H1 (cell line): ENCODE data around the gene WHAMM. TPM values are rescaled to one million over a fixed set of nuclear protein-coding genes. Genes with fewer than 3 reads are reported as not detected.

ENCODE experiments used
- CTCF ChIA-PET: fragments of 300-600 bp; sonication (Branson Sonifier 250); formaldehyde crosslinking; loops from one replicate; lab custom pipeline; 2021; ENCODE audit not compliant: partially characterized antibody; lab: Charles Lee
- POLR2A ChIA-PET: fragments of 300-600 bp; sonication (Branson Sonifier 250); formaldehyde crosslinking; loops from one replicate; lab custom pipeline; 2021; ENCODE audit warnings: inconsistent platforms; ENCODE audit not compliant: partially characterized antibody; lab: Charles Lee
- DNase-seq, 2 experiments: peaks; one replicate each; pipeline versions ENCODE4 v3.0.0 to v3.0.0-alpha.2; 2010 to 2022; ENCODE audit warnings: low spot score in 2 of 2, low read depth in 1 of 2, mixed read lengths in 1 of 2
- FAIRE-seq: peaks from 2 replicates; lab custom pipeline; 2011; peaks lifted over from hg19 to GRCh38; lab: Jason Lieb, UNC
- H2AFZ ChIP-seq: 2 replicates; pipeline ENCODE4 v1.8.1; 2012; ENCODE audit warnings: low read length, inconsistent platforms
- H2AK5ac ChIP-seq: 2 replicates; pipeline ENCODE4 v1.6.1; 2013; ENCODE audit warnings: low read depth, low read length
- H2BK120ac ChIP-seq: replicated peaks from 2 replicates; pipeline ENCODE3; 2013; ENCODE audit warnings: low read depth, low read length, inconsistent platforms
- H2BK12ac ChIP-seq: 2 replicates; pipeline ENCODE4 v1.6.1; 2013; ENCODE audit warnings: low read depth, low read length
- H2BK15ac ChIP-seq: 2 replicates; pipeline ENCODE4 v1.6.1; 2013; ENCODE audit warnings: low read length
- H2BK20ac ChIP-seq: 2 replicates; pipeline ENCODE4 v1.6.1; 2013; ENCODE audit warnings: low read length
- H2BK5ac ChIP-seq: 2 replicates; pipeline ENCODE4 v1.6.1; 2013; ENCODE audit warnings: low read depth, low read length
- H3K14ac ChIP-seq: 2 replicates; pipeline ENCODE4 v1.6.1; 2013; ENCODE audit warnings: inconsistent platforms; ENCODE audit not compliant: insufficient read length
- H3K18ac ChIP-seq: 2 replicates; pipeline ENCODE4 v1.6.1; 2013; ENCODE audit warnings: low read length; ENCODE audit errors: extremely low read depth
- H3K23ac ChIP-seq: 2 replicates; pipeline ENCODE4 v1.6.1; 2013; ENCODE audit warnings: inconsistent platforms; ENCODE audit not compliant: insufficient read length
- H3K23me2 ChIP-seq: 2 replicates; pipeline ENCODE4 v1.6.1; 2013; ENCODE audit warnings: low read depth, low read length
- H3K27ac ChIP-seq: 2 replicates; pipeline ENCODE4 v1.6.1; 2011; ENCODE audit warnings: low read depth, low read length, inconsistent platforms
- H3K27me3 ChIP-seq, 4 experiments: replicated peaks in 1 of 4; 1 replicate in 1 of 4; 2 replicates in 3 of 4; pipeline versions ENCODE4 v1.6.1 to v1.8.1; 2011 to 2013; ENCODE audit warnings: low read length in 3 of 4, mild to moderate bottlenecking in 3 of 4, inconsistent platforms in 2 of 4, mixed read lengths in 2 of 4, moderate library complexity in 1 of 4; ENCODE audit not compliant: control insufficient read depth in 3 of 4, insufficient read depth in 3 of 4; ENCODE audit errors: extremely low read depth in 1 of 4
- H3K36me3 ChIP-seq, 4 experiments: 2 replicates each; pipeline versions ENCODE4 v1.6.1 to v1.8.1; 2011 to 2013; ENCODE audit warnings: mild to moderate bottlenecking in 4 of 4, low read length in 3 of 4, moderate library complexity in 2 of 4, control low read depth in 1 of 4, inconsistent platforms in 1 of 4; ENCODE audit not compliant: insufficient read depth in 4 of 4, control insufficient read depth in 2 of 4
- H3K4ac ChIP-seq: replicated peaks from 2 replicates; pipeline ENCODE3; 2013; ENCODE audit warnings: low read length, low read depth, mixed read lengths, inconsistent platforms; ENCODE audit not compliant: insufficient read length
- H3K4me1 ChIP-seq, 4 experiments: replicated peaks in 1 of 4; 1 replicate in 1 of 4; 2 replicates in 3 of 4; pipeline versions ENCODE4 v1.6.1 to v1.8.1; 2011 to 2013; ENCODE audit warnings: low read length in 3 of 4, inconsistent platforms in 2 of 4, mixed read lengths in 1 of 4; ENCODE audit not compliant: insufficient read depth in 4 of 4, control insufficient read depth in 3 of 4
- H3K4me2 ChIP-seq, 2 experiments: 2 replicates each; pipeline versions ENCODE4 v1.6.1 to v1.8.1; 2011 to 2013; ENCODE audit warnings: low read depth in 2 of 2, low read length in 2 of 2, control low read depth in 1 of 2, inconsistent platforms in 1 of 2, mild to moderate bottlenecking in 1 of 2; ENCODE audit not compliant: insufficient read depth in 1 of 2
- H3K4me3 ChIP-seq, 4 experiments: fragments of 200-600, 300-600 bp in 1 of 4; sonication (generic), shearing (Covaris generic), sonication (Bioruptor Twin) in 1 of 4; 2 replicates each; pipeline versions ENCODE4 v1.5.1 to v1.8.1; 2011 to 2016; ENCODE audit warnings: low read length in 4 of 4, low read depth in 3 of 4, control low read depth in 2 of 4, inconsistent platforms in 2 of 4, mild to moderate bottlenecking in 2 of 4, mixed read lengths in 1 of 4, moderate library complexity in 1 of 4; ENCODE audit not compliant: insufficient read depth in 2 of 4; ENCODE audit errors: extremely low read depth in 1 of 4
- H3K56ac ChIP-seq: replicated peaks from 2 replicates; pipeline ENCODE3; 2013; ENCODE audit warnings: low read depth, mild to moderate bottlenecking, mixed read lengths, low read length, inconsistent platforms; ENCODE audit not compliant: insufficient read length
- H3K79me1 ChIP-seq: 2 replicates; pipeline ENCODE4 v1.6.1; 2013; ENCODE audit warnings: low read depth, low read length, control low read depth
- H3K79me2 ChIP-seq, 2 experiments: 2 replicates each; pipeline versions ENCODE4 v1.6.1 to v1.8.1; 2012 to 2013; ENCODE audit warnings: low read length in 2 of 2, mild to moderate bottlenecking in 2 of 2, inconsistent platforms in 1 of 2; ENCODE audit not compliant: insufficient read depth in 2 of 2, control insufficient read depth in 1 of 2
- H3K9ac ChIP-seq, 4 experiments: replicated peaks in 1 of 4; 1 replicate in 1 of 4; 2 replicates in 3 of 4; pipeline versions ENCODE4 v1.6.1 to v1.8.1; 2011 to 2013; ENCODE audit warnings: low read depth in 3 of 4, low read length in 3 of 4, control low read depth in 2 of 4, mild to moderate bottlenecking in 2 of 4, moderate library complexity in 2 of 4, inconsistent platforms in 1 of 4; ENCODE audit errors: extremely low read depth in 1 of 4
- H3K9me3 ChIP-seq, 2 experiments: 2 replicates each; pipeline versions ENCODE4 v1.6.1 to v1.8.1; 2012 to 2013; ENCODE audit warnings: mild to moderate bottlenecking in 2 of 2, moderate library complexity in 2 of 2, control low read depth in 1 of 2, inconsistent platforms in 1 of 2, low read depth in 1 of 2, low read length in 1 of 2, mixed read lengths in 1 of 2; ENCODE audit not compliant: insufficient read depth in 2 of 2
- H4K20me1 ChIP-seq, 2 experiments: replicated peaks in 1 of 2; 2 replicates each; pipeline versions ENCODE3 to v1.8.1; 2011 to 2013; ENCODE audit warnings: inconsistent platforms in 2 of 2, low read length in 2 of 2, mild to moderate bottlenecking in 1 of 2; ENCODE audit not compliant: insufficient read depth in 2 of 2, control insufficient read depth in 1 of 2
- H4K5ac ChIP-seq: 2 replicates; pipeline ENCODE4 v1.6.1; 2013; ENCODE audit warnings: low read length, low read depth, mixed read lengths, inconsistent platforms; ENCODE audit not compliant: insufficient read length
- H4K8ac ChIP-seq: 2 replicates; pipeline ENCODE4 v1.8.0; 2013; ENCODE audit warnings: mild to moderate bottlenecking, moderate library complexity, low read length, inconsistent platforms; ENCODE audit not compliant: insufficient read depth; ENCODE audit errors: extremely low read depth
- H4K91ac ChIP-seq: replicated peaks from 2 replicates; pipeline ENCODE3; 2013; ENCODE audit warnings: low read length, mixed read lengths, inconsistent platforms; ENCODE audit not compliant: insufficient read length
- CHD2 ChIP-seq: IDR thresholded peaks from 2 replicates; pipeline ENCODE4 v1.6.1; 2012; ENCODE audit warnings: low read length, improper control_type of control experiment
- JUN ChIP-seq: IDR thresholded peaks from 2 replicates; pipeline ENCODE4 v1.6.1; 2011; ENCODE audit warnings: low read depth, mild to moderate bottlenecking, improper control_type of control experiment, low read length
- KDM4A ChIP-seq: IDR thresholded peaks from one replicate; pipeline ENCODE4 v1.7.1; 2012; ENCODE audit warnings: low read depth, mild to moderate bottlenecking, moderate library complexity, low read length, inconsistent platforms; ENCODE audit not compliant: severe bottlenecking
- SAP30 ChIP-seq: fragments of 300-600 bp; sonication (generic); IDR thresholded peaks from 2 replicates; pipeline ENCODE4 v1.7.1; 2012; ENCODE audit warnings: low read length, moderate library complexity, mild to moderate bottlenecking, inconsistent platforms; ENCODE audit not compliant: insufficient read depth, insufficient replicate concordance
- SP2 ChIP-seq: IDR thresholded peaks from 2 replicates; pipeline ENCODE4 v1.6.1; 2012; ENCODE audit warnings: mild to moderate bottlenecking, low read length, inconsistent platforms
- WGBS, 2 experiments: shearing (Covaris generic) in 1 of 2; methylation state at CpG; one replicate each; pipeline versions ENCODE4 v1.1.6 to v1.1.7; 2013 to 2015; ENCODE audit warnings: low lambda C conversion rate in 2 of 2, mixed read lengths in 2 of 2, inconsistent platforms in 1 of 2, low coverage in 1 of 2, missing lambda C conversion rate in 1 of 2; ENCODE audit not compliant: insufficient replicate concordance in 2 of 2, insufficient coverage in 1 of 2, insufficient read length in 1 of 2; ENCODE audit errors: extremely low coverage in 1 of 2, missing lambda C conversion rate in 1 of 2; 5-methylcytosine and 5-hydroxymethylcytosine counted together
- long read RNA-seq, 2 experiments: library from RNA in 1 of 2; library from capped mRNA in 1 of 2; stranded (forward); transcript quantifications; one replicate each; pipeline ENCODE4 v2.0.0, GENCODE V29; 2021; ENCODE audit warnings: inconsistent platforms in 1 of 2
- polyA minus RNA-seq, 3 experiments: library from RNA; depleted of rRNA, polyadenylated mRNA; stranded (reverse); fragments of >200 nt; gene quantifications; 1 replicate in 2 of 3; 2 replicates in 1 of 3; pipeline ENCODE4 v1.2.3, GENCODE V29; 2011
- polyA plus RNA-seq, 7 experiments: library from polyadenylated mRNA; depleted of rRNA in 3 of 7; stranded (reverse) in 5 of 7; unstranded in 2 of 7; fragments of >200 nt in 5 of 7; fragments of 200-250 nt in 2 of 7; gene quantifications; 1 replicate in 5 of 7; 2 replicates in 1 of 7; 4 replicates in 1 of 7; pipeline versions ENCODE4 v1.2.1 to v1.2.3, GENCODE V29; 2011 to 2013; ENCODE audit warnings: missing spikeins in 2 of 7, mixed read lengths in 2 of 7
- total RNA-seq: library from RNA; stranded (reverse); fragmentation: NEBNext Ultra II Directional; extraction: Animal tissue kit (Norgen Biotek cat#: 25700); gene quantifications from 2 replicates; pipeline ENCODE4 v1.2.1, GENCODE V29; 2021

The WHAMM gene, protein sequence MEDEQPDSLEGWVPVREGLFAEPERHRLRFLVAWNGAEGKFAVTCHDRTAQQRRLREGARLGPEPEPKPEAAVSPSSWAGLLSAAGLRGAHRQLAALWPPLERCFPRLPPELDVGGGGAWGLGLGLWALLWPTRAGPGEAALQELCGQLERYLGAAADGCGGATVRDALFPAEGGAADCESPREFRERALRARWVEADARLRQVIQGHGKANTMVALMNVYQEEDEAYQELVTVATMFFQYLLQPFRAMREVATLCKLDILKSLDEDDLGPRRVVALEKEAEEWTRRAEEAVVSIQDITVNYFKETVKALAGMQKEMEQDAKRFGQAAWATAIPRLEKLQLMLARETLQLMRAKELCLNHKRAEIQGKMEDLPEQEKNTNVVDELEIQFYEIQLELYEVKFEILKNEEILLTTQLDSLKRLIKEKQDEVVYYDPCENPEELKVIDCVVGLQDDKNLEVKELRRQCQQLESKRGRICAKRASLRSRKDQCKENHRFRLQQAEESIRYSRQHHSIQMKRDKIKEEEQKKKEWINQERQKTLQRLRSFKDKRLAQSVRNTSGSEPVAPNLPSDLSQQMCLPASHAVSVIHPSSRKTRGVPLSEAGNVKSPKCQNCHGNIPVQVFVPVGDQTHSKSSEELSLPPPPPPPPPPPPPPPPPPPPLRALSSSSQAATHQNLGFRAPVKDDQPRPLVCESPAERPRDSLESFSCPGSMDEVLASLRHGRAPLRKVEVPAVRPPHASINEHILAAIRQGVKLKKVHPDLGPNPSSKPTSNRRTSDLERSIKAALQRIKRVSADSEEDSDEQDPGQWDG
- total RNA-seq (3.0 and 3.3 TPM in 2 replicates), polyA plus RNA-seq (2011; rRNA removed) (1.1 and 1.3 TPM in 2 replicates), polyA minus RNA-seq (2011; rRNA and poly(A)+ RNA removed) (0.22 and 0.44 TPM in 2 replicates)
- 1.1 TPM for polyA plus RNA-seq (2011; cell fraction: cytosol; rRNA removed)
- polyA plus RNA-seq (2011; cell fraction: nucleus; rRNA removed), result 1.7 TPM
- 1.1 to 1.5 TPM (median 1.5 TPM) in 4 replicates for polyA plus RNA-seq (2012, experiment 1 of 2)
- 0.47 TPM for polyA plus RNA-seq (2012, experiment 2 of 2)
- 3.2 TPM for polyA plus RNA-seq (2013, experiment 1 of 2)
- 3.4 TPM for polyA plus RNA-seq (2013, experiment 2 of 2)
- 0.59 TPM for polyA minus RNA-seq (2011; cell fraction: cytosol; rRNA and poly(A)+ RNA removed)
- polyA minus RNA-seq (2011; cell fraction: nucleus; rRNA and poly(A)+ RNA removed), result 0.90 TPM
- long read RNA-seq, experiment 1, partial matches to known transcripts, result 0 of 2 reads
- long read RNA-seq, experiment 1, other reads (novel, unspliced or antisense), result 2 of 2 reads
- long read RNA-seq, experiment 2, result 0 reads

DNA sequence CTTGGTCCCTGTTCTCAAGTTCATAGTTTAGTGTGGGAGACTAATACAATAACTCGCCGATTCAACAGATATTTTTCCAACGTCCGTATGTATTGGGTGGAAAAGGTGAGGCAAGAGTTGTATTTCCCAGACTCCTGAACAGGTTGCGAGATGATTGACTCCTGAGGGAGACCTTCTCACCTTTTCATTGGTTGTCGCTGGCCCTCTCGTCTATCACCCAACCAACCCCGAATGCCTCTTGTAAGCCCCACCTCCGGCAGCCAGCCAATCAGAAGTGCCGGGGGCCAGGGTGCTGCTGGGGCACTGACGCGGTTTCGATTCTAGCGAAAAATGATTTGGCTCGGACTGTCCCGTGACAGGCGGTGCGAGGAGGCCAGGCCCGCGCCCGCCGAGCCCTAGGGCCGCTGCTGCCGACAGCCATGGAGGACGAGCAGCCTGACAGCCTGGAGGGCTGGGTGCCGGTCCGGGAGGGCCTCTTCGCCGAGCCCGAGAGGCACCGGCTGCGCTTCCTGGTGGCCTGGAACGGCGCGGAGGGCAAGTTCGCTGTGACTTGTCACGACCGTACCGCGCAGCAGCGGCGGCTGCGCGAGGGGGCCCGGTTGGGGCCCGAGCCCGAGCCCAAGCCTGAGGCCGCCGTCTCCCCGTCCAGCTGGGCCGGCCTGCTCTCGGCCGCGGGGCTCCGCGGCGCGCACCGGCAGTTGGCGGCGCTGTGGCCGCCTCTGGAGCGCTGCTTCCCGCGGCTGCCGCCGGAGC lies at the start of gene WHAMM:
WHAMM (plus strand) TSS at position 321 of the 753 bp plus-strand sequence; CDS start at position 420, 99 bp downstream.
- Histone ChIP-seq H2BK5ac (0 out of 2 replicates have a peak within 1 kb of the TSS, but pooled peaks have one; percentile 24), H4K8ac (peak within 1 kb of the TSS; percentile 35; the same call in 1 of the 2 replicates), H4K20me1 (no peaks in the 10 kb centered on the region), H2BK15ac (no peak within 1 kb of the TSS), H3K27me3 (no peaks in the 10 kb centered on the region), H2BK12ac (peak within 1 kb of the TSS; percentile 75; the same call in 1 of the 2 replicates), H3K79me1 (no peaks in the 10 kb centered on the region), H2BK120ac (no peak within 1 kb of the TSS), H3K18ac (no peak within 1 kb of the TSS), H3K27ac (peak within 1 kb of the TSS; percentile 18; the same call in 1 of the 2 replicates), H3K79me2 (no peaks in the 10 kb centered on the region), H3K9me3 (no peaks in the 10 kb centered on the region), H2BK20ac (no peak within 1 kb of the TSS), H3K14ac (no peak within 1 kb of the TSS), H3K4ac (no peak within 1 kb of the TSS), H3K4me1 (peaks cover 0 to 6% (median 0%) of the 10 kb centered on the region in 4 experiments; a peak in 2 of 7 replicates), H3K4me2 (peak within 1 kb of the TSS; percentile 88 to 97), H3K23ac (no peak within 1 kb of the TSS), H3K9ac (peak within 1 kb of the TSS; percentile 52 to 76 (median 64)), H4K91ac (peak within 1 kb of the TSS; percentile 47), H3K23me2 (peaks cover 5% of the 10 kb centered on the region; the same call in 1 of the 2 replicates), H3K36me3 (peaks cover 0 to 3% (median 0%) of the 10 kb centered on the region in 4 experiments; a peak in 1 of 8 replicates), H3K56ac (no peak within 1 kb of the TSS), H2AK5ac (peak within 1 kb of the TSS; percentile 46; the same call in 1 of the 2 replicates), H2AFZ (peak within 1 kb of the TSS; percentile 99), H4K5ac (no peak within 1 kb of the TSS), H3K4me3 (peak within 1 kb of the TSS; percentile 66 to 90 (median 83))
- CTCF ChIA-PET, result interaction anchor here (0.7 to 1.6 kb wide), 5 partner anchors 9 to 194 kb away, joined by 3 to 4 read pairs (median 3); no protein-coding TSS in a partner anchor
- WGBS, 2 experiments, result 0% methylated on average over 62 of the region's 67 CpGs; no CpG with 5 or more reads in 1 of the 2 experiments
- peak; percentile 57 for FAIRE-seq
- peak; percentile 82 to 93 for DNase-seq
- POLR2A ChIA-PET, result interaction anchor here (0.6 to 1.9 kb wide), 4 partner anchors 162 to 1251 kb away, joined by 3 to 7 read pairs (median 3); partner anchors contain the start of genes C15orf40 and RPS17
- peak; percentile 95 for TF ChIP-seq KDM4A
- TF ChIP-seq SAP30, result no peak
- TF ChIP-seq JUN, result no peak
- peak; percentile 87 for TF ChIP-seq SP2
- peak; percentile 92 for TF ChIP-seq CHD2
